ENCODE measurements around the gene DRAXIN.
A peak's percentile ranks its signal among the peaks of the same experiment; 100 is the strongest.

The DRAXIN gene

DNA sequence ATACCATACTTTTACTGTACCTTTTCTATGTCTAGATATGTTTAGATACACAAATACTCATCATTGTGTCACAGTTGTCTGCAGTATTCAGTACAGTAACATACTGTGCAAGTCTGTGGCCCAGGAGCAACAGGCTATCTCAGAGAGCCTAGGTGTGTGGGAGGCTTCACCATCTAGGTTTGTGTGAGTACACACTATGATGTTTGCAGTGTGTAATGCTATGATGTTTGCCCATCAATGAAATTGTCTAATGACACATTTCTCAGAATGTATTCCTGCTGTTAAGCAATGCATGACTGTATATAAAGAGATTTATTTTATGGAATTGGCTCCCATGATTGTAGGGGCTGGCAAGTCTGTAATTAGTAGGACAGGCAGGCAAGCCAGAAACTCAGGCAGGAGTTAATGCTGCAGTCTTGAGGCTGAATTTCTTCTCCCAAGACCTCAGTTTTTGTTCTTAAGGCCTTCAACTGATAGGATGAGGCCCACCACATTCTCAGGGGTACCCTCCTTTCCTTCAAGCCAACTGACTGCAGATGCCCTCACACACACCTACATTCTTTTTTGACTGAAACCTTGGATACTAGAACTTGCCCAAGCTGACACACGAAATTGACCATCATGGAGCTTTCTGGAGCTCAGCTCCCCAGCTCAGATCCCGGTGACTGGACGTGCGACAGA, 36.8 kb downstream of the DRAXIN start:
- H3K4me3 Mint-ChIP-seq, result no peak overlapping the region
- no peak overlapping the region for H3K27ac Mint-ChIP-seq (ENCODE audit: low read depth)
- H3K9me3 Mint-ChIP-seq, result no peaks in the 10 kb centered on the region
- H3K27me3 Mint-ChIP-seq, result no peaks in the 10 kb centered on the region
- peaks cover 3% of the 10 kb centered on the region for H3K36me3 Mint-ChIP-seq (ENCODE audit: insufficient read depth)
- DNase-seq (ENCODE audit: low spot score in 2 of 2), result no peak
- ATAC-seq (replicated peaks; ENCODE audit: extremely low read depth, poor library complexity, severe bottlenecking), result no peak
- H3K4me1 Mint-ChIP-seq, result peaks cover 29% of the 10 kb centered on the region

DNA sequence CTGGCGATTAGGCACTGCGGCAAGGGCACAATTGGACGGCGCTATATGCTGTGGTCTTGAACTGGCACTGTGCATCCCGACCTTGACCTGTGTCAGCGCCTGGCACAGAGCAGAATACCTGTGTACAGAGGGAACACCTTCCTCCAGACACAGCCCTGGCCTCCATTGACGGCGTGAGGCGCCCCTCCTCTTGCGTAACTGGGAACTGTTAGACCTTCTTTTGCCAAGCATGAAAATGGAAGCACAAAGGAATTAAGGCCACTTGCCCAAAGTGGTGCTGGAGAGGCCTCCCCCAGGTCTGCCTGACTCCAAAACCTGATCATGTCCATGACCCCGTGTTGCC, 37.6 kb downstream of the DRAXIN start:
- DNase-seq (ENCODE audit: low spot score in 2 of 2), result no peak
- Mint-ChIP-seq H3K27me3 (no peaks in the 10 kb centered on the region), H3K4me1 (peaks cover 29% of the 10 kb centered on the region), H3K36me3 (ENCODE audit: insufficient read depth) (peaks cover 3% of the 10 kb centered on the region), H3K27ac (ENCODE audit: low read depth) (no peak overlapping the region), H3K4me3 (peak overlapping the region; percentile 76), H3K9me3 (no peaks in the 10 kb centered on the region)
- no peak for ATAC-seq (replicated peaks; ENCODE audit: extremely low read depth, poor library complexity, severe bottlenecking)

DNA sequence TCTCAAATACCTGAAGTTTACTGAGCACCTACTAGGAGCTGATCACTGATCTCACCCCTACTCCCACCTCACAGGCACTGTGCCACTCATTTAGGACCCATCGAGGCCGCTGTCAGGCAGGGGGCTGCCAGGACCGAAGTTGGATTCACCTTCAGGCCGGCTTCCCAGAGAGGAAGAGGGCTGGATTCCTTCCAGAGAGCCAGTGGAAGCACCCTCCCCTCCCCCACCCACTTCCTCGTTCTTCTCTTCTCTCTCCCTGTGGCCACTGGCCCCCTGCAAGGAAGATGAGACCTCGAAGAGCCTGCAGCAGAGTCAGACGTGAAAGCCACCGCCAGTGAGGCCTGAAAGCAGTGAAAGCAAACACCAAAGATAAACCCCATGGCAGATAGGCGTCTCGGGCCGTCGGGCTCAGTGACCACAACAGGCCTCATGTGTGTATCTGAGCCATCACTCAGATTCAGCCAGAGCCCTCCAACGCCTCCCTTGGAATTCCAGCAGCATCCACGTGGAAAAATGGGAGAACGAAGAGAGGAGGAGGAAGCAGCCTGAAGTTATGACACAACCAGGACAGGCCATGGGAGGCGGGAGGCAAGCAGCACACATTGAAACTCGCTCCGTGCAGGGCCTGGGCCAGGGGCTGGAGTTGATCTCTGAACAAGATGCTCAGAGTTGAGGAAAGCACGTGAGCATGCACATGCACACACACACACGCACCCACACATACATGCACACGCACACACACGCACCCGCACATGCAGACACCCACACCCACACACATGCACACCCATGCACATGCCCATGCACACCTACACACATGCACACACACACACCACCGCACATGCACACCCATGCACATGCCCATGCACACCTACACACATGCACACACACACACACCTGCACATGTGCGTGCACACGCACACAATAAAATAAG, 38.3 kb downstream of the DRAXIN start:
- Mint-ChIP-seq H3K27ac (ENCODE audit: low read depth) (peak overlapping the region; percentile 5), H3K4me1 (peaks cover 29% of the 10 kb centered on the region), H3K27me3 (no peaks in the 10 kb centered on the region), H3K9me3 (no peaks in the 10 kb centered on the region), H3K36me3 (ENCODE audit: insufficient read depth) (peaks cover 3% of the 10 kb centered on the region), H3K4me3 (peak overlapping the region; percentile 76)
- DNase-seq (ENCODE audit: low spot score in 2 of 2) (no peak), ATAC-seq (replicated peaks; ENCODE audit: extremely low read depth, poor library complexity, severe bottlenecking) (peak; percentile 8)

DNA sequence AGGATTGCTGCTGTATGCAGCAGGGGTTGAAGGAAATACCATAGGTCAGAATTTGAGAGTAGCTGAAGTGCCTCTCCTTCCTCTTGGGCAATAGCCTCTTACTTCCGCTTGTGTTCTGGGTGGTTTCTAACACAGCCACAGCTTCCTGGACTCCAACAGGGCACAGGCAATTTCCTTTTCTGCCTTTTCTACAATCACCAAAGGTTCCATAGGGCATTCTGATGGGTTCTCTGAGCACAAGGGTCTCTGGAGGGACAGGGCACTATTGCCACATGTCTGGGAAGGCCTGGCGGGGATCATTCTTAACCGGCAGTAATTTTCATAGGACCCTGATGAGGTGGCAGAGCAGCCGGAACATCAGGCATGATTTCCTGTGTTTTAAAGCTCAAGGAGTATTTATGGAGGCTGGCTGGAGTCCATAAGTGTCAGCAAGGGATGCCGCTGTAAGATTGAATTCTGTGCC, 39.0 kb downstream of the DRAXIN start:
- peaks cover 3% of the 10 kb centered on the region for H3K36me3 Mint-ChIP-seq (ENCODE audit: insufficient read depth)
- DNase-seq (ENCODE audit: low spot score in 2 of 2) (peak in 1 of 2 donors; percentile 24), ATAC-seq (replicated peaks; ENCODE audit: extremely low read depth, poor library complexity, severe bottlenecking) (peak; percentile 87)
- peaks cover 32% of the 10 kb centered on the region for H3K4me1 Mint-ChIP-seq
- H3K9me3 Mint-ChIP-seq, result no peaks in the 10 kb centered on the region
- peak overlapping the region; percentile 5 for H3K27ac Mint-ChIP-seq (ENCODE audit: low read depth)
- H3K4me3 Mint-ChIP-seq, result peak overlapping the region; percentile 76
- H3K27me3 Mint-ChIP-seq, result no peaks in the 10 kb centered on the region

DNA sequence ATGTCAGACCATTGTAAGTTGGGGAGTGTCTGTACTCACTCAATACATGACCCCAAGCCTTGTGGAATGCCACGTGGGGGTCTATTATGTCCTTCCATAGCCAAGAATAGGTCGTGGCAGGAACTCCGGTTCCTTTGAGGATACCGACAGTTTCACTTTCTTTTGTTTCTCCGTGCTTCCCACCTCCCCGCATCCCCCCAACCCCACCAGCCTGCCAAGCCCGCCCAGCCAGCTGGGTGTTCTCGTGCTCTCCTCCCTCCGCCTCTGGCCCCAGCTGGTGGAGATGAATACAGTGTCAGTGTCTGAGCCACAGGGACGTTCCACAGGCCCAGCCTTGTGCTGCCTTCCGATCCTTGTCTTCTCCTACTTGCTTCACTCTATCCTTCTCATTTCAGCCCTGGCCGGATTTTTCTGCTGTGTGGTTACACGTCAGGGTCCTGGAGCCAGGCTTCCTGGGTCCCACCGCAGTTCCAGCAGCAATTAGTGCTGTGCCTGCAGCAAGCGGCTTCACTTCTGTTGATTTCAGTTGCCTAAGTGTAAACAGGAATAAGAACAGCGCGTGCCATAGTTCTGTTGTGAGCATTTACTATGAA, 40.3 kb downstream of the DRAXIN start:
- no peaks in the 10 kb centered on the region for H3K27me3 Mint-ChIP-seq
- no peaks in the 10 kb centered on the region for H3K9me3 Mint-ChIP-seq
- DNase-seq (ENCODE audit: low spot score in 2 of 2) (no peak), ATAC-seq (replicated peaks; ENCODE audit: extremely low read depth, poor library complexity, severe bottlenecking) (no peak)
- peak overlapping the region; percentile 76 for H3K4me3 Mint-ChIP-seq
- H3K4me1 Mint-ChIP-seq, result peaks cover 44% of the 10 kb centered on the region
- peaks cover 7% of the 10 kb centered on the region for H3K36me3 Mint-ChIP-seq (ENCODE audit: insufficient read depth)
- H3K27ac Mint-ChIP-seq (ENCODE audit: low read depth), result peak overlapping the region; percentile 86

DNA sequence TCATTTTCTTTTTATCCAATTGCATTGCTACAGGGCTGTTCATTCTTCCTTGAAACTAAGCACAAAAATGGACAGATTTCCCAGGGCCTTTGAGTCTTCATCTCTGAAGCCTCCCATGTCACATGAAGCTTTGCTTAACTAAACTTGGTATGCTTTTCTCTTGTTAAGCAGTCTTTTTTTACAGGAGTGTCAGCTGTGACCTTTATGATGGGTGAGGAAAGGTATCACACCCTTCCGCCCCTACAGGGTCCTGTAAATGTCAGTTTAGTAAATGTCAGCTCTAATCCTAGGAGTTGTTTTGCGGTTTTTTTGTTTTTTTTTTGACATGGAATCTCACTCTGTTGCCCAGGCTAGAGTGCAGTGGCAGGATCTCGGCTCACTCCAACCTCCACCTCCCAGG, 41.8 kb downstream of the DRAXIN start:
- H3K4me3 Mint-ChIP-seq, result no peak overlapping the region
- H3K27me3 Mint-ChIP-seq, result no peaks in the 10 kb centered on the region
- peaks cover 8% of the 10 kb centered on the region for H3K36me3 Mint-ChIP-seq (ENCODE audit: insufficient read depth)
- peaks cover 59% of the 10 kb centered on the region for H3K4me1 Mint-ChIP-seq
- H3K9me3 Mint-ChIP-seq, result no peaks in the 10 kb centered on the region
- H3K27ac Mint-ChIP-seq (ENCODE audit: low read depth), result no peak overlapping the region
- no peak for ATAC-seq (replicated peaks; ENCODE audit: extremely low read depth, poor library complexity, severe bottlenecking)
- DNase-seq (ENCODE audit: low spot score in 2 of 2), result no peak

DNA sequence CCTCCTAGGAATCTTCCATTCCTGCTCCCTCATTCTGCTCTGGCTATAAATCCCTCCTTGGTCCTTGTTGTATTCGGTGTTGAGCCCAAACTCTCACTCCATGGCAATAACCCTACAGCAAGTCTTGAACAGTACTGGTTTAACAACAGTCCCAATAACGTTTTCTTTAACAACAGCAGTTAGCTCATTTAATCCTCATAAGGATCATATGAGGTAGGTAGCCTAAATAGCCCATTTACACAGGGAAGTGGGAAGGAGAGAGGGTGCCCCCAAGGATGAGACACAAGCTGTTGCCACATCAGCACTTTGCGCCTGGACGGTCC, 44.0 kb downstream of the DRAXIN start:
- Mint-ChIP-seq H3K36me3 (ENCODE audit: insufficient read depth) (peaks cover 8% of the 10 kb centered on the region), H3K4me3 (peak overlapping the region; percentile 99), H3K9me3 (no peaks in the 10 kb centered on the region), H3K4me1 (peaks cover 65% of the 10 kb centered on the region), H3K27me3 (no peaks in the 10 kb centered on the region), H3K27ac (ENCODE audit: low read depth) (peak overlapping the region; percentile 92)
- no peak for DNase-seq (ENCODE audit: low spot score in 2 of 2)
- ATAC-seq (replicated peaks; ENCODE audit: extremely low read depth, poor library complexity, severe bottlenecking), result no peak

DNA sequence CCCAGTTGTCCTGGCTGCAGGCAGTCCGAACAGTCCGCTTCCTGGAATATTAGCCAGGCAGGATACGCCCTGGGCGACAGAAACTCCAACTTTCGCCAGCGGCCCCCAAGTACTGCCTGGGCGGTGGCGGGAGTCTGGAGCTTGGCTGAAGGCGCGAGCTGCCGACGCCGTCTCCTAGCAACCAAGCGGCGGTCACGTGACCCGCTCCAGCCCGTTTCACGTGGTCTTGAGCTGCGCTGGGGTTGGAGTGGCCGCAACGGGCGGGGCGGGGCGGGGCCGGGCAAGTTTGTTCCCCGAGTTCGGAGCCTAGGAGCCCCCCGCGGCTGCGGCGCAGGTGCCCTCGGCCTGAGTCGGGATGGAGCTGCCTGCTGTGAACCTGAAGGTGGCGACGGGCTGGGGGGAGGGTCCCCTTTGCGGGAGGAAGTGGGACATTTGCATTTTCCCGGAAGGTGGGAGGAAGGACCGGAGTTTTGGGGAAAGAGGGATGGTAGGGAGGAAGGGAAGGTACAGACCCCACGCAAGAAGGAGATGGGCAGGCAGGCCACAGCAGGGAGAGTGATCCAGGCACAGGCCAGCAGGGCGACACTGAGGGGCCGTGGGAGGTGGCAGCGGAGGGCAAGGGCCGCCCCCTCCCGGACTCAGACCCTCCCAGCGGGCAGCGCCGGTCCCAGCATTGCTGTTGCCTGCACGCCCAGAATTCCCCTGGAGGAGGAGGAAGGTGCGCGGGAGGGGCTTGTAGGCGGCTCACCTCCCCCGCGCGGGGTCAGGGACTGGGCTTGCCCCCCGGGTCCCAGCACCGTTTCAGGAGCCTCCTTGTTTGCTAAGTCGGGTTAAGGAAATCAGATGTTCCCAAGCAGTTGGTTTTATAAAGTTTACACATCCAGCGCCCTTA, 44.6 kb downstream of the DRAXIN start, which contains the start of gene AGTRAP:
AGTRAP (plus strand) TSS at position 283 of the 892 bp plus-strand sequence; CDS start at position 356, 73 bp downstream.
- H3K36me3 Mint-ChIP-seq (ENCODE audit: insufficient read depth), result peaks cover 10% of the 10 kb centered on the region
- peaks cover 66% of the 10 kb centered on the region for H3K4me1 Mint-ChIP-seq
- peak; percentile 80 for ATAC-seq (replicated peaks; ENCODE audit: extremely low read depth, poor library complexity, severe bottlenecking)
- H3K27ac Mint-ChIP-seq (ENCODE audit: low read depth), result peak within 1 kb of the TSS; percentile 92
- DNase-seq (ENCODE audit: low spot score in 2 of 2), result peak; percentile 66 to 69
- H3K9me3 Mint-ChIP-seq, result no peaks in the 10 kb centered on the region
- peak within 1 kb of the TSS; percentile 99 for H3K4me3 Mint-ChIP-seq
- no peaks in the 10 kb centered on the region for H3K27me3 Mint-ChIP-seq

DNA sequence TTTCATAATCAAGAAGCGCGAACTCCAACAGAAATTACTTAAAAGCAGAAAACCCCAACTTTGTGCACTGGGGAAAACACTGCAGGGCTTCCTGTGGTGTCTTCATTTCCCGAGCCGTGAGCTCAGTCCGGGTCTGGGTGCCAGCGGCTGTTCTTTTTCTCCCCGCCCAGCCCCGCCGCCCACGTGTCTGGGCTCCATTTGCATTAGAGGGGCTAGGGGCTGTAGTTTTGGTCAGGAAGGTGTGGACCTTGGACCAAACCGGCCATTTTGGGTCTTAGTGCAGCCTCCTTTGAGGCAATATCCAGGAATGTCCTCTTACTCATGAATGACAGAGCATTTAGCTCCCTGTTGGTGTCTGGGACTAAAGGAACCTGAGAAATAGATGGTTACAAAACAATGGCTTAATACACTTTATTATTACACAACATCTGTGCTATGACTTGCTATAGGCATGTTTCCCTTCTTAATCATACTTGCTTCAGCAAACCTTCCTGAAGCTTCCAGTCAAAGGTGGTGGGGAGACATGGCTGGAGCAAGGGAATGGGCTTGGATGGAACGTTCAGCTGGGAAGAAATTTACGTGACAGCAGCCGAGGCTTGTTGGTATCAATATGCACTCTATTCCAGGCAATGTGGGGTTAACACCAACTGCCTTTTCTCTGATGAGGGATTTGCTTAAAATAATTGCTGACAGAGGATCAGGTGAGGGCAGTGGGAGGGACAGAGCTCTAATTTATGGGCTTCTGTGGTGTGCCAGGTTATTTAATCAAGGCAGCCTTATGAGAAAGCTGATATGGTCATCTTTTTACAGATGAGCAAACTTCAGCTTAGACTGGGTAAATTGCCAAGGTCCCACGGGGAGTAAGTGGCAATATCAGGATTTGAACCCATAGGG, 45.5 kb downstream of the DRAXIN start:
- no peaks in the 10 kb centered on the region for H3K9me3 Mint-ChIP-seq
- peak; percentile 72 for ATAC-seq (replicated peaks; ENCODE audit: extremely low read depth, poor library complexity, severe bottlenecking)
- H3K27me3 Mint-ChIP-seq, result no peaks in the 10 kb centered on the region
- H3K4me3 Mint-ChIP-seq, result peak overlapping the region; percentile 99
- no peak overlapping the region for H3K27ac Mint-ChIP-seq (ENCODE audit: low read depth)
- peaks cover 67% of the 10 kb centered on the region for H3K4me1 Mint-ChIP-seq
- peaks cover 10% of the 10 kb centered on the region for H3K36me3 Mint-ChIP-seq (ENCODE audit: insufficient read depth)
- no peak for DNase-seq (ENCODE audit: low spot score in 2 of 2)

DNA sequence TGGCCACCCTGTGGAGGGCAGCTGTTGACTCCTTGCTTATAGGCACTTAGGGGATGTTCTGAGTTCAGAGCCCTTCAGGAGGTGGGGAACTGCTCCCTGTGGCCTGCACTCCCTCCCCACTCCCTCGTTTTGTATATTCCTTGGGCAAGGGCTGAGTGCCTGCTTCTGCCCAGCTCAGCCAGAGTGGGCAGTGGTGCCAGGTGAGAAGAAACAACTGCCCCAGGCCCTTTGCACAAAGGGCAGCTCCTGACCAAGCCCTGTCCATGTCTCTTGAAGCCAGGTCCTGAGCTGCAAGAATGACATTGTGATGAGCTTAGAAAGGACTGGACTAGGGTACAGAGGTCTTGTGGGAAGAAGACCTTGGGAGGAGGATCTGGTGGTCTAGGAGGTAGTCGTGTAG, 46.6 kb downstream of the DRAXIN start:
- H3K4me1 Mint-ChIP-seq, result peaks cover 76% of the 10 kb centered on the region
- ATAC-seq (replicated peaks; ENCODE audit: extremely low read depth, poor library complexity, severe bottlenecking), result no peak
- peaks cover 10% of the 10 kb centered on the region for H3K36me3 Mint-ChIP-seq (ENCODE audit: insufficient read depth)
- no peak for DNase-seq (ENCODE audit: low spot score in 2 of 2)
- H3K4me3 Mint-ChIP-seq, result peak overlapping the region; percentile 99
- no peaks in the 10 kb centered on the region for H3K9me3 Mint-ChIP-seq
- H3K27me3 Mint-ChIP-seq, result no peaks in the 10 kb centered on the region
- H3K27ac Mint-ChIP-seq (ENCODE audit: low read depth), result no peak overlapping the region

DNA sequence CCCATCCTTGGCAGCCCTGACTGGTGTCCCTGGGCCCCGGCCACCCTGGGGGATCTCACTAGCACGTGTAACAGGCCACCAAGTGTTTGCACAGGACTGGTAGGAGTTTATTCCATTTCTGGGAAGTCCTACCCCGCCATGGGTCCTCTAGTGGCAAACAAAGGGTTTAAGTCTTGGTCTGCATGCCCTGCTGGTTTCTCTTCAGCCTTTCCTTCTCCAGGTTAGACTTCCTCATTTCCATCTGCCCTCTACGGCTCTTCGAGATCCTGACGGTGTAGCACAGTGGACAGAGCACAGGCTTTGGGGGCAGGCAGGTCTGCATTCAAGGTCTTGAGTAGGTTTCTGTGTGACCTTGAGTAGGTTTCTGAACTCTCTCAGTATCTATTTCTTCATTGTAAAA, 47.3 kb downstream of the DRAXIN start:
- peaks cover 10% of the 10 kb centered on the region for H3K36me3 Mint-ChIP-seq (ENCODE audit: insufficient read depth)
- no peak for ATAC-seq (replicated peaks; ENCODE audit: extremely low read depth, poor library complexity, severe bottlenecking)
- H3K27ac Mint-ChIP-seq (ENCODE audit: low read depth), result no peak overlapping the region
- H3K9me3 Mint-ChIP-seq, result no peaks in the 10 kb centered on the region
- no peaks in the 10 kb centered on the region for H3K27me3 Mint-ChIP-seq
- H3K4me1 Mint-ChIP-seq, result peaks cover 78% of the 10 kb centered on the region
- no peak overlapping the region for H3K4me3 Mint-ChIP-seq
- DNase-seq (ENCODE audit: low spot score in 2 of 2), result no peak
